HL-60 (cell line): ENCODE data around the gene AP3M1.

Source experiments
- DNase-seq, 2 experiments: peaks; one replicate each; pipeline ENCODE4 v3.0.0-alpha.2; 2010 to 2020; ENCODE audit warnings: low read depth in 1 of 2, low spot score in 1 of 2
- H3K27ac ChIP-seq: fragments of 250-450 bp; sonication (Bioruptor Pico); replicated peaks from 2 replicates; pipeline ENCODE4 v1.5.1; 2020; ENCODE audit warnings: mild to moderate bottlenecking, moderate library complexity
- H3K27me3 ChIP-seq: fragments of 250-450 bp; sonication (Bioruptor Pico); 2 replicates; pipeline ENCODE4 v1.5.1; 2021; ENCODE audit warnings: mild to moderate bottlenecking, moderate library complexity; ENCODE audit not compliant: insufficient read depth, poor library complexity, severe bottlenecking
- H3K4me3 ChIP-seq: replicated peaks from 2 replicates; pipeline ENCODE4 v1.5.1; 2011; ENCODE audit warnings: mild to moderate bottlenecking, control low read depth, low read length; ENCODE audit not compliant: insufficient read depth
- GABPA ChIP-seq: IDR thresholded peaks from 2 replicates; pipeline ENCODE4 v1.6.1; 2012; ENCODE audit warnings: low read depth
- POLR2AphosphoS5 ChIP-seq: IDR thresholded peaks from 2 replicates; pipeline ENCODE4 v1.6.1; 2012; ENCODE audit warnings: low read depth
- REST ChIP-seq: IDR thresholded peaks from 2 replicates; pipeline ENCODE4 v1.6.1; 2012; ENCODE audit warnings: low read depth; ENCODE audit not compliant: insufficient replicate concordance
- SPI1 ChIP-seq: IDR thresholded peaks from 2 replicates; pipeline ENCODE4 v1.6.1; 2012; ENCODE audit warnings: low read depth, mild to moderate bottlenecking, borderline replicate concordance
- TF ChIP-seq, protein P1 (sequence below): IDR thresholded peaks from one replicate; pipeline ENCODE4 v1.5.1; 2011; ENCODE audit warnings: low read length, control low read depth, inconsistent platforms; ENCODE audit not compliant: insufficient read depth

Gene AP3M1

GRCh38 chr10:74187237-74187636, 36.6 kb upstream of the AP3M1 start:
- Histone ChIP-seq H3K27ac (no peak overlapping the region), H3K27me3 (no peaks in the 10 kb centered on the region), H3K4me3 (no peak overlapping the region)
- TF ChIP-seq POLR2AphosphoS5 (no peak), REST (no peak)
- no peak for DNase-seq

- Histone ChIP-seq H3K27ac (no peak overlapping the region), H3K27me3 (no peaks in the 10 kb centered on the region), H3K4me3 (no peak overlapping the region)
- DNase-seq: no peak
- TF ChIP-seq SPI1 (no peak), POLR2AphosphoS5 (no peak), GABPA (no peak), REST (no peak)
- TF ChIP-seq, protein P1, sequence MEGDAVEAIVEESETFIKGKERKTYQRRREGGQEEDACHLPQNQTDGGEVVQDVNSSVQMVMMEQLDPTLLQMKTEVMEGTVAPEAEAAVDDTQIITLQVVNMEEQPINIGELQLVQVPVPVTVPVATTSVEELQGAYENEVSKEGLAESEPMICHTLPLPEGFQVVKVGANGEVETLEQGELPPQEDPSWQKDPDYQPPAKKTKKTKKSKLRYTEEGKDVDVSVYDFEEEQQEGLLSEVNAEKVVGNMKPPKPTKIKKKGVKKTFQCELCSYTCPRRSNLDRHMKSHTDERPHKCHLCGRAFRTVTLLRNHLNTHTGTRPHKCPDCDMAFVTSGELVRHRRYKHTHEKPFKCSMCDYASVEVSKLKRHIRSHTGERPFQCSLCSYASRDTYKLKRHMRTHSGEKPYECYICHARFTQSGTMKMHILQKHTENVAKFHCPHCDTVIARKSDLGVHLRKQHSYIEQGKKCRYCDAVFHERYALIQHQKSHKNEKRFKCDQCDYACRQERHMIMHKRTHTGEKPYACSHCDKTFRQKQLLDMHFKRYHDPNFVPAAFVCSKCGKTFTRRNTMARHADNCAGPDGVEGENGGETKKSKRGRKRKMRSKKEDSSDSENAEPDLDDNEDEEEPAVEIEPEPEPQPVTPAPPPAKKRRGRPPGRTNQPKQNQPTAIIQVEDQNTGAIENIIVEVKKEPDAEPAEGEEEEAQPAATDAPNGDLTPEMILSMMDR: no peak
Observed at GRCh38 chr10:74186678-74187077, 36.0 kb upstream of the AP3M1 start.

DNA sequence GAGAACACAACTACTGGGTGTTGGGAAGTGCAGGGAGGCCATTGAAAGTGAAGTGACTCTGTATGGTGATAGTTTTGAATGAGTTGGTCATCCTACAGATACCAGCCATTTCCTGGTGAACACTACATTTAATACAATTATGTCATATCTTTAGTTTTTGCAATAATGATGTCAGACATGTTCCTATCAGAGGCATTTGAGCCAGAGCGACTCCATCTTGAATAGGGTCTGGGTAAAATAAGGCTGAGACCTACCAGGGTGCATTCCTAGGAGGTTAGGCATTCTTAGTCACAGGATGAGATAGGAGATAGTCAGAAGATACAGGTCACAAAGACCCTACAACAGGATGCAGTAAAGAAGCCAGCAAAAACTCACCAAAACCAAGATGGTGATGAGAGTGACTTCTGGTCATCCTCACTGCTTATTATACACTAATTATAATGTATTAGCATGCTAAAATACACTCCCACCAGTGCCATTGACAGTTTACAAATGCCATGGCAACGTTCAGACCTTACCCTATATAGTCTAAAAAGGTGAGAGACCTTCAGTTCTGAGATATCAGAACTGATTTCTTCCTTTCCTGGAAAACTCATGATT, 28.6 kb upstream of the AP3M1 start:
- TF ChIP-seq, protein P1: no peak
- no peak for TF ChIP-seq POLR2AphosphoS5
- TF ChIP-seq GABPA: no peak
- TF ChIP-seq SPI1: no peak
- no peak for TF ChIP-seq REST
- H3K27me3 ChIP-seq: no peaks in the 10 kb centered on the region
- H3K27ac ChIP-seq: no peak overlapping the region
- DNase-seq: no peak
- no peak overlapping the region for H3K4me3 ChIP-seq
